Brain pericyte (primary cell): ENCODE results near the gene FLT4.
"Not testable (repeated sequence)": the region's sequence is repeated elsewhere in the genome, so short reads cannot be mapped to it uniquely, and the experiment has no call there.

ENCODE experiments used
- DNase-seq: peaks from one replicate; pipeline ENCODE4 v3.0.0-alpha.2; 2012; ENCODE audit warnings: low read depth, low spot score

The FLT4 gene

DNA sequence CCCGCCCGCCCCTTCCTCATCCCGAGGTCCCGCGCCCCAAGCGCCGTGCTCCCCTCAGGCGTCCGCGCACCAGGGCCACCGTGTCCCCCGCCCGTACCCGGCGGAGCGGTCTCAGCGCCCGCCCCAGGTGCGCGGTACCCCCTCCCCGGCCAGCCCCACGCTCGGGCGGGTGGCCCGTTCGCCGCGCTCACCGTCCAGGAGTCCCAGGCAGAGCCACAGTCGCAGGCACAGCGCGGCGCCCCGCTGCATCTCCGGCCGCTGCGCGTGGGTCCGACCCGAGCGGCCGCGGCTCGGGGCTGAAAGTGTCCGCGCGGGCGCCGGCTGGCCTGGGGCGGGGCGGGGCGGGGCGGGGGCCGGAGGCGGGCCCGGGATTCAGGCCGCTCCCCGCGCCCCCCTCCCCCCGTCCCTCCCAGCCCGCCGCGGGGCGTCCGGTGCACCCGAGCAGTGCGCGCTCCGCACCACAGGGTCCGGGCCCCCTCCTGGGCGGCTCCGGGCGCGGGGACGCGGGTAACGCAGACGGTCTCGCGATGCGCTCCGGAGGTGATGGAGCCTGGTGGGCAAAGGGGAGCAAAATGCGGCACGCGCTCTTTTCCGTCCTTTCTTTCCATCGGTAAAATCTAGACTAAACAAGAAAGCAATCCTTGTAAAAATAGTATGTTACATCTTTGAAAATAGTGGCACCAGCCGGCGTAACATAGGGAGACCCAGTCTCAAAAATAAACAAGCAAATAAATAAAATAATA, at the start of gene FLT4:
Gene FLT4 (minus strand): TSS at position 304 of the 743 bp plus-strand sequence. CDS start 55 bp downstream, at position 249.
- no peak for DNase-seq

GRCh38 chr5:180699042-180699441, 49.6 kb upstream of the FLT4 start:
- no peak for DNase-seq

- DNase-seq: no peak
Measured at GRCh38 chr5:180696116-180696515, 46.7 kb upstream of the FLT4 start.

- DNase-seq: no peak
Measured at GRCh38 chr5:180692429-180692828, 43.0 kb upstream of the FLT4 start.

GRCh38 chr5:180691046-180691445, 41.6 kb upstream of the FLT4 start:
- no peak for DNase-seq

GRCh38 chr5:180690562-180690961, 41.2 kb upstream of the FLT4 start:
- DNase-seq: no peak

DNA sequence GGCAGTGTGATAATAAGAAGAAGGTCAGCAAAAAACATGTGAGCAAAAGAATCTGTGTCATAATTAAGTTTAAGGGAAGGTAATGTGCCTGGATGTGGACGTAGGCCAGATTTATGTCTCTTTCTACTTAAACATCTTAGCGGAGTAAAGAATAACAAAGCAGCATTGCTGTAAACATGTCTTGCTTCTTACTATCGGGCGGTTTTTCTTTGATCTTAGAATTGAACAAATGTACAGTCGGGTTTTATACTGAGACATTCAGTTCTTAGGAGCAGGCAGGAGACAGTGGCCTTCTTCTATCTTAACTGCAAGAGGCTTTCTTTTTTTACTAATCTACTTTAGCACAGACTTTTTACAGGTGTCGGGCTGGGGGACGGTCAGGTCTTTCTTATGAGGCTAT, 40.4 kb upstream of the FLT4 start:
- DNase-seq: no peak

DNA sequence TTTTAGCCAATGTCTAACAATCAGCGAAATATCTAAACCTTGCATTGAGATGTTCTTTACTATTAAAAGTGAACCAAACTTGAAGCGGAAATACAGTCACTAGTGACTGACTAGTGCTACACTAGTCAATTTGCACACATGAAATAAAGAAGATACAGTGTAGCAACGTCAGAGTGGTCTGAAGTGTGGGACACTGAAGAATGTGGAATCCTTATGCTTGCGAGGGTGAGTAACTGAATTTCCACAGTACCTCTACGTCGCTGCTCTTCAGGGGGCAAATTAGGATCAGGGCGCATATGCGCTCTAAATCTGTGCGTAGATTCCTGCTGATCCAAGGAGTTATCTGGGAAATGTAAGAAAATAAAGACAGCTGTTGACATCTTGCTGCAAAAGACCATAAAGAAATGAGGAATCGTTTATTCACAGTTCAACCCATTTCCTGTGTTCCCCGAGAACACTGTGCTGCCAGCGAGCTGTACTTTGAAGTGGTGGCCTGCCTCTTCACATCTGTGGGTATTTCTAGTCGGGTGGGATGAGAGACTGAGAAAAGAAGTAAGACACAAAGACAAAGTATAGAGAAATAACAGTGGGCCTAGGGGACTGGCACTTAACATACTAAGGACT, 39.8 kb upstream of the FLT4 start:
- no peak for DNase-seq

- DNase-seq: no peak
Measured at GRCh38 chr5:180688330-180689070, 39.1 kb upstream of the FLT4 start.

DNA sequence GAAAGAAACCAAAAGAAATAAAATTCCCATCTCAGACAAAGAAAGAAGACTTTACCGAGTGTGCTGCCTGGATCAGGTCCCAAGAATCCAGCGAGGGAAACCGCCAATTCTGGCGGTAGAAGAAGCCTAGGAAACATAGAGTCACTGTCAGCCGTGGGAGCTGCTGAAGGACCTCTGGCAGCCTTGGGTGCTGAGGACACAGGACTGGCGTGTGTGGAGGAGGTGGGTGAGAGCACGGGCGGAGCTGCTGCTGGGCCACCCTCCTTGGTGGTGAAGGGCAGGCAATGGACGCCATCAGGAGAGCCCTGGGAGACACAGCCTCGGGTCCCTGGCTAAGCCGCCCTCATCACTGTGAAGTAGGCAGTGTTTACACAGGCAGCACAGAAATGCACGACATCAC, 37.4 kb upstream of the FLT4 start:
- DNase-seq: not testable (repeated sequence)

GRCh38 chr5:180684623-180685161, 35.3 kb upstream of the FLT4 start:
- no peak for DNase-seq

- DNase-seq: no peak
Measured at GRCh38 chr5:180683220-180683922, 34.0 kb upstream of the FLT4 start.

DNA sequence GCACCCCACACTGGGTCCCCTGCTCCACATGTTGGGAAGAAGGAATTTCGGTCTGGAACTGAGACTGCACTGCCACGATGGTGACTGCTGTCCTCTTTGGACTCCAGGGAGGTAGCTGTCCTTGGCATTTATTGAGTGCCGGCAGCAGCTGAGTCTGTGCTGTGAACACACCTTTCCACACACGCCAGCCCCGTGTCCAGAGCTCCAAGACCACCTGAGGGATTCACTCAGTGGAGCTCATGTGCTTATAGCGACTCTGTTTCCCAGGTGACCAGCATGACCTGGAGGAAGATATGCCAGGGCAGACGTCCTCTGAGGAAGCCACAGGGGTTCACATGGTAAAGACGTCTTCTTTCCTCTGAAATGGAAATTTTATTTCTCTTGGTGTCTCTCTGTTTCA, 33.2 kb upstream of the FLT4 start:
- DNase-seq: no peak

DNA sequence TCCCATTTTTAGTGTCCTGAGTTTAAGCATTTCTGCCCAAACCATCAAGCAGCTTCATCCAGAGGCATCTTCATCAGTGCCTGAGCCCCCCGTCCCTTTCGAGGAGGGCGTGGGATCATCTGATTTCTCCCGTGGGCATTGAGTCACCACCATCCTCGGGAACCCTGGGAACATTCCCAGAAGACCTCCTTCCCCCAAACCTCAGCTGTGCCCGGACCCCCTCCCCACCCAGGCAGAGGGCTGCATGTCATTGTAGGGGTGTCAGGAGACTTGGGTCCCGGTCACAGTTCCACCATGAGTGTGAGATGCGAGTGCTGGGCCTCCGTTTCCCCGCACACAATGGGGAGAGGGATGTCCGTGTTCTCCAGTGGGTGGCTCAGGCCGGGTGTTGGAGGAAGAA, 32.6 kb upstream of the FLT4 start:
- DNase-seq: not testable (repeated sequence)

DNA sequence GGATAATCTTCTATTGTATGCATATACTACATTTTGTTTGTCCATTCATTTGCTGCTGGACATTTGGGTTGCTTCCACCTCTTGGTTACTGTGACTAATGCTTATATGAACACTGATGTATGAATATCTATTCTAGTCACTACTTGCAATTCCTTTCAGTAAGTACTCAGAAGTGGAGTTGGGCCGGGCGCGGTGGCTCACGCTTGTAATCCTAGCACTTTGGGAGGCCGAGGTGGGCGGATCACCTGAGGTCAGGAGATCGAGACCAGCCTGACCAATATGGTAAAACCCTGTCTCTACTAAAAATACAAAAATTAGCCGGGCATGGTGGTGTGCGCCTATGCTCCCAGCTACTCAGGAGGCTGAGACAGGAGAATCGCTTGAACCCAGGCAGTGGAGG, 28.9 kb upstream of the FLT4 start:
- not testable (repeated sequence) for DNase-seq

DNA sequence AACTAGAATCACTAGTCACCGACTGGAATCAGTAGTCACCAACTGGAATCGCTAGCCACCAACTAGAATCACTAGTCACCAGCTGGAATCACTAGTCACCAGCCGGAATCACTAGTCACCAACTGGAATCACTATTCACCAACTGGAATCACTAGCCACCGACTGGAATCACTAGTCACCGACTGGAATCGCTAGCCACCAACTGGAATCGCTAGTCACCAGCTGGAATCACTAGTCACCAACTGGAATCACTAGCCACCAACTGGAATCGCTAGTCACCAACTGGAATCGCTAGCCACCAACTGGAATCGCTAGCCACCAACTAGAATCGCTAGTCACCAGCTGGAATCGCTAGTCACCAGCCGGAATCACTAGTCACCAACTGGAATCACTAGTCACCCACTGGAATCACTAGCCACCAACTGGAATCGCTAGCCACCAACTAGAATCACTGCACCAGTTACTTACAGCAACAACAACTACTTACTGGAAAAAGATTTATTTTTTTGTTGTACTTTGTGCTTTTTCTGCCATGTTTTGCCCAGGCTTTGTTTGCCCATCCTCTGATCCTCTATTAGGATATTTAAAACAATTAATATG, 25.7 kb upstream of the FLT4 start:
- no peak for DNase-seq

DNA sequence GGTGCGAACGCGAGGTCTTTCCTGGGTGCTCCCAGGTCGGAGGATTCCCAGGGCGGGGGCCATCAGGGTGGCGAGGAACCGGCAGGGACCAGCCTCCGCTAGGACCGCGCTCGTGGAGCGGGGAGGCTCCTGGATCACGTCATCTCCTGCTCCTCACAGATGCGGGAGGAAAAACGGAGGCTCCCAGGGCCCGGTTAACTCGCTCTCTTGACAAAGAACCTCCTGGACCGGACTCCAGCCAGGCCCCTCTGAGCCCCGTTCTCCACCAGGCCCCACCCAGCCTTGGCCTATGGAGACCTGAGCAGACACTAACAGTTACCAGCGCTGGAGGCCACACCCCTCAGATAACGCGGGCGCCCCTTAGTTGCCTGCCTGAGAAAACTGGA, 24.7 kb upstream of the FLT4 start:
- not testable (repeated sequence) for DNase-seq

DNA sequence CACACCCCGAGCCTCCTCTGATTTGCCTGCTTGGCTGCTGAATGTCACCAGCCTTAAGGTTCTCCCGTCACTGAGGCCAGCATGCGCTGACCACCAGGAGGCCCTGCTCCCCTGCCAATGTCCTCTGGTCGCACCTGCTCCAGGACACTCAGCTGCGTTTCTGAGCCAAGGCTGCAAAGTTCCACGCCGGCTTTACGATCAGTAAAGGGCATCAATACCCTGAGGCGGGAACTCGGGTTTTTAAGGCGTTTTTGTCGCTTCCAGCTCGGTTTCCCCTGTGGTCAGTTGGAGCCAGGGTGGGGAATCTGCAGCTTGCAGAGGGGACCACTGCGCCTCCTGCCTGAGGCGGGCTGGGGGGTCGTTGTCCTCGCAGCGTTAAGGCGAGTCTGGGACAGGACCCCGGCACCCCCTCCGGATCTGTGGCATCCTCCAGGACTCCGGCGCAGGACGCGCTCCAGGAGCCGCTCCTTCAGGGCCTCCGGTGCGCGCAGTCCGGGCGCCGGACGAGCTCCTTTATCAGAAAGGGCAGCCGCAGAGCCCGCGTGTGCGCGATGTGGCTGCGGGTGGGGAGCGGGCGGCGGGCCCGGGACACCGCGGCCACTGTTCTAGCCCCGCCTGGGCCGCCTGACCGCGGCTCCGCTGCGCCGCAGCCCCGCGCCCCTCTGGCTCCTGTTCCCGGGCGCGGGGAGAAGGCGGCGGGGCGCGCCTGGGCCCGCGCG, 24.1 kb upstream of the FLT4 start:
- no peak for DNase-seq

DNA sequence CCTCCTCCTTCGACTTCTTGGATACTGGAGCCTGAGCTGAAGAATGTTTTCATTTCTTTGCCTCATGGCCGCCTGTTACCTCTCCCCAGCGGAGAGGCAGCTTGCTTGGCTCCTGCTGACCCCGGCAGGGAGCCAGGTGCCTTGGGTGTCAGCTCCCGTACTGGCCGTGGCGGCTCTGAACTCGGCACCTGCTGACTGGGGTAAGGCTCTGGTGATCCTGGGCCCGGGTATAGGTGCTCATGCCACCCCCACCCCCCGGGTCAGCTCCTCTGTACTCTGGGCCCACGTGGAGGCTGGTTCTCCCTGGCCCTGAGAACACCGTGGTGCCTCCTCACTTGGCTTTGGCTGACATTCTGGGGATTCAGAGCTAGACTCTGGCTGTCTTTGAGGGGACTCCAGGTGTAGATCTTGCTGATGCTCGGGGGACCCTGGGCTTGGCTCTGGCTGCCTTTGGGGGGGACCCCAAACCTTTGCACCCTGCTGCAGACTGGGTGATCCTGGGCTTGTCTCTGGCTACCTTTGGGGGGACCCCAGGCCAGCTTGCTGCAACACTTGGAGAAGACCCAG, 22.6 kb upstream of the FLT4 start:
- not testable (repeated sequence) for DNase-seq

- no peak for DNase-seq
Measured at GRCh38 chr5:180670586-180671359, 21.4 kb upstream of the FLT4 start.
